DMS153 treated with DMSO at 0.1 percent for 48 hours (cell line): ENCODE measurements around the gene TIPARP.

Experiments used
- DNase-seq: peaks from one replicate; lab custom pipeline; 2025; ENCODE audit not compliant: unreplicated experiment; lab: John Stamatoyannopoulos, UW

Gene TIPARP, protein sequence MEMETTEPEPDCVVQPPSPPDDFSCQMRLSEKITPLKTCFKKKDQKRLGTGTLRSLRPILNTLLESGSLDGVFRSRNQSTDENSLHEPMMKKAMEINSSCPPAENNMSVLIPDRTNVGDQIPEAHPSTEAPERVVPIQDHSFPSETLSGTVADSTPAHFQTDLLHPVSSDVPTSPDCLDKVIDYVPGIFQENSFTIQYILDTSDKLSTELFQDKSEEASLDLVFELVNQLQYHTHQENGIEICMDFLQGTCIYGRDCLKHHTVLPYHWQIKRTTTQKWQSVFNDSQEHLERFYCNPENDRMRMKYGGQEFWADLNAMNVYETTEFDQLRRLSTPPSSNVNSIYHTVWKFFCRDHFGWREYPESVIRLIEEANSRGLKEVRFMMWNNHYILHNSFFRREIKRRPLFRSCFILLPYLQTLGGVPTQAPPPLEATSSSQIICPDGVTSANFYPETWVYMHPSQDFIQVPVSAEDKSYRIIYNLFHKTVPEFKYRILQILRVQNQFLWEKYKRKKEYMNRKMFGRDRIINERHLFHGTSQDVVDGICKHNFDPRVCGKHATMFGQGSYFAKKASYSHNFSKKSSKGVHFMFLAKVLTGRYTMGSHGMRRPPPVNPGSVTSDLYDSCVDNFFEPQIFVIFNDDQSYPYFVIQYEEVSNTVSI

DNA sequence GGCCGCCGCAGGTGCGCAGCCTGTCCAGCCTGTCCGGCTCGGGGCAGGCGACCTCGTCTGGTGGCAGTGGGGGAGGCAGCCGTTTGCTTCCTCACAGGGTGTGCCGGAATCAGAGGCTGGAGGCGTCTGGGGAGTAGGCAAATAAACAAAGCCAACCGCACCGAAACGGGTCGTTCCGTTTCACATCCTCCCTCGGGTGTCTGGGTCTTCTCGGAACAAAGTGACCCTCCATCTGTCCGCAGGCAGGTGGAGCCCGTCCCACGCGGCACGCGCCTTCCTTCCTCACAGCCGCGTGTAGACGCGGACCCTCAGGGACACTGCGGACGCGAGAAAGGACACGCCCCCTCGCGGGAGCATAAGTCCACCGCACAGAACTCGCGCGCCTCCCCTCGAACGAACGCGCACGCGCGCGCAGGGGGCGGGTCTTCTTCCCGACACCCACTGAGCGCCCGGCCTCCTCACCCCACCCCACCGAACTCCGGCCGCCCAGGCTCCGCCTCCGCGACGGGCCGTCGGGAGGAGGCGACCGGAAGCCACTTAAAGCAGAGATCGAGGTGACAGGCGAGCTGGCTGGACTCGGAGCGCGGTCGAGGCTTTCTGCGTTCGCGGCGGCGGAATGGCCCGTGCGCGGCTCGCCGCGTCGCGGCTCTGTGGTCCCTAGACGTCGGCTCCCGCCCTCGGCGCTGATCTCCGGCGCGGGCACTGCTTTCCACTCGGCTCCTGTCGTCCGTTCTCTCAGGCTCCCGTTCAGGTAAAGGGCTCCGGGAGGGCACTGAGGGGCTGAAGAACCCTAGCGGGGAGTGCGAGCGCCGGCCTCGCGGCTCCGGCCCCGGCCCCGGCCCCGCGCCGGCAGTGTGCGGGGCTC is at the start of gene TIPARP:
Gene TIPARP, plus strand, starts transcription at position 545 of the 865 bp plus-strand sequence. CDS start 3,108 bp downstream, outside the sequence.
- DNase-seq = peak; percentile 97

DNA sequence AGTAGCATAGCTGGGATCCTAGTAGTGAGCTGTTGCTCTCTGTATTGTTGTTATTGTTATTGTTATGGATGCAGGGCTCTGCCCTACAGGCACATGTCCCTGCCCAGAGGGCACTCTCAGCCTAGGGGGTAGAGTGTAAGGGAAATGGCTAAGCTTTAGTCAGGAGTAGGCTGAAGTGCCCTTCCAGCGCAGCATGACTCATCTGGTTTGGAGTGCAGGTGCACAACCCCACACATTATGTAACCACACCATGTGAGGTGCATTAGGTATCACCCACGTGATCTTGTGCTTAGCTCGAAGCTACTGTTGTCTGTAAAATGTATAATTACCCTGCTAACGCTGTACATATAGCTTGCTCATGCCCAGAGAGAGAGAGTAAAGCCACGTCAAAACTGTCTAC is 48.3 kb upstream of the TIPARP start:
- DNase-seq = peak; percentile 85

DNA sequence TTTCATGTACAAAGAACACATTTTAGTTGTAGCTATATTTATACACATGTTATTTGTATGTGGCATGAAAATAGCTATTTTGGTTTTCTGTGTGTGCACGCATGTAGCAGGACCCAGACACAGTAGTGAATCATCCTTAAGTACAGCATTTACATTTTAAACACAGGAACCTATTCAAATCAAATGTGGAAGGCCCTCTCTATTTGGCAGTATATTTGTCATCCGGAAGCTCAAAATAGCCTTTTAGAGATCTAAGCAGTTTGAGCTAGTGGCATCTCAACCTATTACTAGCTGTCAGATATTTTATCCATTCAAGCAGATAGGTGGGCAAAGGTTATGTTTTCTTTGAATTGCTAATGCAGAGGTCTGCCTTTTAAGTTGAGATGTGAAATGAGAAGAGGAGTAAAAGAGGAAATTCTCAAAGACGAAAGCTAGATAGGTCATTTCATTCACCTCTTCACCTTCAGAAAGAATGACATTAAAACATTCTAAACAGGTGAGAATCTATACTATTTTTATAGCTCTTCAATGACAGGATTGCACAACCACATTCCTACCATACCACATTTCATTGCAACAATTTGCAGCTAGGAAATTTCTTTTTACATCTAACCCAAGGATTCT is 46.3 kb upstream of the TIPARP start:
- DNase-seq = no peak

DNA sequence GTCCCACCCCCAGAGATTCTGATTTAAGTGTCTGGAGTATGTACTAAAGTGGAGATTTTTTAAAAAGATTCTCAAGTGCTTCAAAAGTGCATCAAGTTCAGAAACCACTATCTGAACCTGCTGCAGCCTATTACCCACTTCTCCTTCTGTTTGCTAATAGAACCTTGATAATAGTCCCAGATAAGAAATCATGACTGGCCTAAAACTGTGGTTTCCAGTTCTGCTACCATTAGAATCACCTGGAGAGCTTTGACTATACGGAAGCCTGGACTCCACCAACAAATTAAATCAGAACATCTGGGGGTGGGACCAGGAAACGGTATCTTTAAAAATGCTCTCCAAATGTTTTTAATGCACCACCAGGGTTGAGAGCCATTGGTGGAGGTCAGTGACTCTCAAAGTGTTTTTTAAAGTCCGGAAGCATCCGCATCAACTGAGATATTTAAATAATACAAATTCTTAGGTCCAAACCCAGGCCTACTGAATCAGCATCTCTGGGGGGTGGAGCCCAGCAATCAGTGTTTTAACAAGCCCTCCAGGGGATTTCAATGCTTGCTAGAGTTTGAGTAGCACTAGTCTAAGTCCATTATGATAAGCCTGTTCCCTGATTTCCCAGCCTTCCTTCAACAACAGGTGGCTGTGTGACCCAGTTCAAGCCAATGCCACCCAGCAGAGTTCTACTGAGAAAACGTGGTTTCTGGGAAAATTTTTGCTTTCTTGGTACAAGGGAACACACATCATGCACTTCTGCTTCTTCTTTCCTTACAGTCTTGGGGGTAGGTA is 45.4 kb upstream of the TIPARP start:
- DNase-seq = no peak

DNA sequence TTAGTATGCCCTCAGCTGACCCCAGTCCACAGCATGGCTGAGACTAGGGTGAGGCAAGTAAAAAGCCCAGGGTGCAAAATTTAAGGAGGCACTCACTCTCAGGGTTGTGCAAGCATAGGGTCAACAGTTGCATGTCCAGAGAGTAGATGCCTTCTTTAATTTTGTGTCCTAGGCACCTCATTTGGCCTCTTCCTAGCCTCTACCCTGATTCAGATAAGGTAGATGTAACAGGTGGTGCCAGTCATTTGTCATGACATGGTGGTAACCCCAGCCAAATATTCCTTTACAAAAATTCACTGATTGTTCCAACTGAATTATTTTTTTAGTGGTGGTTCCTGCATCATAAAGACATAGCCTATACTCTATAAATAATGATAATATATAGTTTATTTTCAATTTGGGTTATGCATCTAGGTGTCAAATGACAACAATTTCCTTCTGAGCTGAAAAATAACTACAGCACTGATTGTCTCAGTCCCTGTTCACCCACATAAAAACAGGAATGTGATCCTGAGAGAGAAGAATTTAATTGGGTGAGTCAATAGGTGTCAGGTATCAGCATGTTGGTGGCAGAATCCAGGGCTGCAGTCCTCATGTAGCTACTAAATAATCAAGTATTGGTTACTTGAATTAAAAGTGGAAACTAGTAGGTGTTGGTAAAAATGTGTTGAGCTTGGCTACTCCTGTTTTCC is 44.2 kb upstream of the TIPARP start:
- peak; percentile 58 for DNase-seq

DNA sequence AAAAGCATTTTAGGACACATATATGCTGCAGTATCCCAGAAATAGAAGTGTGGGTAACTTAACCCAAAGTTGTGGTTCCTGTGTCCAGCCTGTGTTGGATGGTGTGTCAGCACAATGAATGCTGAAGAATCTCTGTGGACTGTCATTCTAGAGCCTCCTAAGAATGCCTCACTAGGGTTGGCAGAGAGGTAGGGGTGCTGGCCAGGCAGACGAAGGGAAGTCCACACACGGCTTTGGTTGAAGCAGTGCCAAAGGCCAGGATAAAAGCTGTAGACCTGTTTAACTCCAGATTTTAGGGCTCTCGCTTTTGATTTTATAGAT is 43.7 kb upstream of the TIPARP start:
- no peak for DNase-seq

DNA sequence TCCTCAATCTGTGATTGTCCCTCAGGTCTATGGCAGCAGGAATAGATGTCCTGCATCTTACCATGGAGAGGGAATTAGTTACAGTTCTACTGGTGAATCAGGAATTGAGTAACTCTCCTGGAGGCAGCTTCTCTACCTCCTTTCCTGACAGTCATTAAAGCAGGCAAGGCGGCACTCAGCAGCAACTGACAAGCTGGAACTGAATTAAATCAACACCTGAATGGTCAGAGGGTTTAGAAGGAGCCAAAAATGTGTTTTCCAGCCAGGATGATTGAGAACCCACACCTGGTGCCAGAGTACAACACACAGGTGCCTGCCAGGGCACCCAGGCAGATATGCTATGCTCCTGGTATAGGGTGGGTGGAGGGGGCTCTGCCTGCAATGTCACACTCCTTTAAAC is 43.1 kb upstream of the TIPARP start:
- DNase-seq = no peak

DNA sequence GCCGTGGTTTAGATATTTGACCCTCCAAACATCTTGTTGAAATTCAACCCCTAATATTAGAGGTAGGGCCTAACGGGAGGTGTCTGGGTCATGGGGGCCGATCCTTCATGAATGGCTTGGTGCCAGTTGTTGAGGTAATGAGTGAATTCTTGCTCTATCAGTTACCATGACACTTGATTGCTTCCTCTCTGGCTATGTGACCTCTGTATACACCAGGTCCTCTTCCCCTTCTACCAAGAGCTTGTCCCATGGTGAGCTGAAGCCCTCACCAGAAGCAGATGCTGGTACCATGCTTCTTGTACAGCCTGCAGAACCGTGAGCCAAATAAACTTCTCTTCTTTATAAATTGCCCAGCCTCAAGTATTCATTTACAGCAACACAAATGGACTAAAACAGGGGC is 41.8 kb upstream of the TIPARP start:
- DNase-seq = no peak

DNA sequence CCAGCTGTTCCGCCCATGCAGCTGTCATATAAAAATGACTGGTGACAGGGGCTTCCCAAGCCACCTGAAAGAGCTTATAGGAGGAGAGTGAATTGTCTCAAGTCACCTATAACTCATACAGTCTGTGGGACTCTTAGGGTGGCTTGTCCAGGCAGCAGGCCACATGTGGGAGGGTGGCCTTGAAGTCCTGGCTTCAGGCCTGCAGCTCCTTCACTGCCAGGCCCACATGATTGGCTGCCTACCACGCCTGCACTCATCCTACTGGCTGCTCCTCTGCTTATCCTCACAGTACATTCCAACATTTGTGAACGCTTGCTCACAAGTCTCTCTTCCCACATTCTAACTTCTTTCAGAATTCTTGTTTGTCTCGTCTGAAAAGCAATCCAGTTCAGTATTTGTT is 41.1 kb upstream of the TIPARP start:
- DNase-seq = no peak

DNA sequence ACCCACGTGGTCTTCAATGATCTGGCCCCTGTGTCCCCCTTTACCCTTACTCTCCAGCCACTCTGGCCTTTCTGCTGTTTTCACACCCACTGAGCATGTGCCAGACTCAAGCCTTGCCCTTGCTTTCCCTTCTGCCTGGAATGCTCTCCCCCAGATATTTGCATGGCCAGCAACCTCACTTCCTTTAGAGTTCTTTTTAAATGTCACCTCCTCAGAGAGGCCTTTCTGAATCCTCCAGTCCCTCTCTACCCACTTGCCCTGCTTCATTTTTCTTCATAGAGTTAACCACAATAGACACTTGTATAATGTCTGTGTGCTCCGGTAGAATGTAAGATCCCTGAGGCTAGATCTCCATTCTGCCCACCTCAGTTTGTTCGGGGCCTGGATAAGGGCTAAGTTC is 39.4 kb upstream of the TIPARP start:
- DNase-seq = no peak

DNA sequence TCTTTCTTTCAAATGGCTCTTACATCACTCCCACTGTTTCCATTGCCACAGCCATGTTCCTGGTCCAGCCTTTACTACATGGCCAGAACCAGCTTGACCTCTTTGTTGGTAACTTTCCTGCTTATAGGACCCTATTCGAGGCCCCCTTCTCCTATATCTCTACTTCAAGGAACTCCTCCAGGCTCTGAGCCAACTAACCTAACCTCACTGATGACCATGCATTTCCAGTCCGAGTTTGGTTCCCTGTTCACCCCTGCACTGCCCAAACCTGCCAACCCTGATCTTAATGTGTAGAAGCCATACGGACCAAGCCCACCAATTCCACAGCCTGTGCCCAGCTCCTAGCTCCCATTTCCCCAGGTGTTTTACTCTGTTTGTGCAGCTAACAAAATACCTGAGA is 38.4 kb upstream of the TIPARP start:
- no peak for DNase-seq

DNA sequence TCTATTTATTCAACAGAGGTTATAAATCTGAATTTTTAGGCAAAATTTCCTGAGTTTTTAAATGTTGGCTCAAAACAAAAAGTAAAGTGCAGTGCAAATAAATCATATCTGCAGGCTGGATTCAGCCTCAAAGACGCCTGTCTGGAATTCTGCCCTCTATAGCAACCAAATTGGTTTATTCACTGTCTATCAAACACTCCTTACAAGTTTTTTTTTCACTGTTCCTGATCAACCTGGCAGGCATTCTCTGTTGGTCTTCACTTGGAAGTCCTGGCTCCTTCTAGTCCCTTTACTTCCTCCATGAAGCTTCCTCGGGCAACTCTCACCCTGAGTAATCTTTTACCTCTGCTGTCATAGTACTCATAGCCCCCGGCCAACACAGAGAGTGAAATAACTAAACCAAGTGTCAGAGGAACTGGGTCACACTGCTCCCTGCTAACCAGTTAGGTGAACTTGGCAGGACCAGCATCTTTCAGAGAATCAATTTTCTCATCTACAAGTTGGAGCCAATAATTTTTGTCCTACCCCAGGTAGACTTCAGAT is 36.8 kb upstream of the TIPARP start:
- DNase-seq = no peak

DNA sequence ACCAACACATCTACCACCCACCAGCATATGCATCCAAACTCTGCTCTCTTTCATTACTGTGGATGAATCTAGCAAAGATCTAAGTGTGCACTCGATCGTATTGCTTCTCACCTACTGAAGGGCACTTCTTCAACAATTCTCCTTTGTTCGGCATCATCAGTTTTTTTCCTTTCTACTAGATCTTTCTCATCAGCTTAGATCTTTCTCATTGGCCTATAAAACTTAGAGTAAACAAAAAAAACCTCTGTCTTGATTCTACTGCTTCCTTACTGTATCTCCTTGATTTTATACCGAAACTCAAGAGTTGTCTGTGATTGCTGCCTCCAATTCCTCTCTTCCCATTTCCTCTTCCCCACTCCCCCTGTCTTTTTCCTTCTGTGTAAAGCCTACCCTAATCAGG is 36.1 kb upstream of the TIPARP start:
- DNase-seq = no peak

DNA sequence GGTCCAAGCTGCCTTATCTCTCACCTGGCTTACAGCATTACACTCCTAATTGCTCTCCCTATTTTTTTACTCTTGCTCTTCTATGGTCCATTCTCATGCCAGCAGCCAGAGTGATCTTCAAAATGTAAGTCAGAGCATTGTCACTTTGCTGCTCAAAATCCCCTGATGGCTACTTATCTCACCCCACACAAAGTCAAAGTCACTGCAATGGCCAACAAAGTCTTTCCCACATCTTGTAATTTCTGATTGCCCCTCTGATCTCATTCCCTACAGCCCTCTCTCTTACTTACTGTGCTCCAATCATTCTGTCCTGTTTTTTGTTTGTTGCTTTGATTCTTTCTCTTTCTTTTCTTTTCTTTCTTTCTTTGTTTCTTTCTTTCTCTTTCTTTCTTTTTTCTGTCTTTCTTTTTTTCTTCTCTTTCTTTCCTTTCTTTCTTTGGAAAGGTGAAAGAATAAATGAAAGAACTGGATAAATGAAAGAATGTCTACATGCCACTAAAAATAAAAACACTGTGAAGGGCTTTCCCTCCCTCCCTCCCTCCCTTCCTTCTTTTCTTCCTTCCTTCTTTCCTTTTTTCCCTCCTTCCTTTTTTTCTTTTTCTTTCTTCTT is 34.9 kb upstream of the TIPARP start:
- DNase-seq = no peak

DNA sequence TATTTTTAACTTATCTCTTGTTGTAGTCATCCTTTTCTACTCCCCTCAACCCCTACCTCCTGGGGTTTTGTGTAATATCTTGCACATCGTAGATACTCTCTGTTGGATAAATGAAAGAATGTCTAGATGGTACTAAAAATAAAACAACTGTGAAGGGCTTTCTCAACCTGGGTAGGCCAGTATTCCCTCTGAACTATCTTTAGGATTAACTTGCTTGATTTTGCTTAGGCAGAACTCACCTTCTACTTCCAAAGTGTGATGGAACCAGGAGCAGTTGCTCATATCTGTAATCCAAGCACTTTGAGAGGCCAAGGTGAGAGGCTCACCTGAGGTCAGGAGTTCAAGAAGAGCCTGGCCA is 32.8 kb upstream of the TIPARP start:
- DNase-seq = no peak

DNA sequence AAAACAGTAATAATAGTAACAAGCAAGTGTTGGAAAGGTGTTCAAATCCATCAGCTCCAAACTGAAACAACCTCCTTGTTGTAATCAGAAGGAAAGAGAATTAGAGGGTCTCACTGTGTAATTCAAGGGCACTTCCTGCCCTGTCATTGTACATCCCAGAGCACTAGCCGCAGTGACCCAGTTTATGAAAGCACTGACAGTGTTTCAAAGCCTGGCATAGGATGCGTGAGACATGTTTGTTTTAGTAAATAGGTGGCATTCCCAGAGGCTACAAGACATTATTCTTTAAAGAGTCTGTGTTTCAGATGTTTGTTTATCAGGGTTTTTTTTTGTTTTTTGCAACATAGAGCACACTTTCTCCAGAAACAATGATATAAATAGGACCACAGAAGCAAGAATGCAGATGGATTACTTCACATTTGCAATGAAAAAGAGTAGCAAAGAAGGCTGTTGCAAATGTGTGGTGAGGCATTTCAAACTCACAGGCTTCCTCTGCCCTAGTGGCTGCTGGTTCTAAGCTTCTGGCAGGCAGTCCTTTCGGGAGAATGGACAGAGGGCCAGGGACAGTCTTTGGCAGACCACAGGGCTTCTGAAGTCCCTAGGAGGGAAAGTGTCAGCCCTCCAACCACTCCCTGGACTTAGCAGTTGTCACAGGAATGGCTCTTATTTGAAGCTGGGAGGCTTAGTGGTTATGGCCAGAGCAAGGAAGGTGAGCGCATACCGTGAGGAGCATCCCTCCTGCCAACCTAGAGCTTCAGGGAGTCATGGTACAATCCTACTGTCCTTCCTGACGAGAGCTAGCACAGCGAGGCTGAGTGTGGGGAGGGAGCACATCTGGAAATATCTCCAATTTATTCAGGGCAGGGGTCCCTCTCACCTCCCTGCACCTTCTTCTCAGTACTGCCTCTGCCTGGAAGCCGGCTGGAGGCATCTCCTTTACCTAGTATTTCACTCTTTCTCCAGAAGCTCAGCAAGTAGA is 31.4 kb upstream of the TIPARP start:
- DNase-seq = no peak

DNA sequence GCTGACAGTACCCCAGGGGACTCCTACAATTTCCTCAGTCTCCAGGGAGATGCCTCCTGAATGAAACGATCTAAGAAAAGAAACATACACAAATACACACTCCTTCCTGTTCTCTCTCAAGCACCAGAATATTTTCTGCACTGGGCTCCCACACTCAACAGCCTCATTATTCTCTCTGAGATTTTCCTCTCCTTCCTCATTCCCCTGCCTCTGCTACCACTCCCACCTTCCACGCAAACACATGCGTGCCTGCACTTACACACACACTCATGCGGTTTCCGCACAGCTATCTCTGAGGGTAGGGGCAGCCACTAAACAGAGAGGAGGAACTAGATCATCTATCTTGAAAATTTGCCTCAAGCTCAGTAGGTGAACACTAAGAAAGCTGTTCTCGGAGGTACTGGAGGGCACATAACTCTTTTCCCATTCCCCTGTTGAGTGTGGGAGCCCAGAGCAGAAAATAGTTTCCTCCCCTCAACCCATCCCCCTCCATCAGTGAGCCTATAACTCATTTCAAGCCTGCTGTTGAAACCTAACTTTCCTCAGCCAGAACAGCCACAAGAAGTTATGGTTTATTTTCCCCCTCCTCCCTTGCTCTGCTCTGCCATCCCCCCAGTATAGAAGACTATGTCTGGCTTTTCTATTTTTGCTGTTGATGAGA is 30.5 kb upstream of the TIPARP start:
- no peak for DNase-seq

DNA sequence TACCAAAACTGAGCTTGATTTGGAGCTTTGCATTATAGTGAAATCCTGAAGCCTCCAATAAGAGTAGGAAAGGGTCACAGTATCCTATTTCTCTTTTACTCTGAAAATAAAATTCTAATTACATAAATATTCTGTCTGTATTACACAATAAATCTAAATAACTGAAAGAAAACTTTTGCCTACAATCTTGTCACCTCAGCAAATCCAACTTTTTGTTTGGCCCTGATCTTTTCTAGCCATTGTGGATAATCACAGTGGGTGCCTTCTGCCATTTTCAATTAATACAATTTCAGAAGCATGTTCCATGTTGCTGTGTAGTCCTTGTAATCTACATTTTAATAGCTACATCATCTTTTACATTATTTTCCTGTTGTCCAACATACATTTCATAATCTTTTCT is 29.4 kb upstream of the TIPARP start:
- DNase-seq = no peak
